Duodenal mucosa (tissue), 2 donors: ENCODE results near the gene MAGI2.

Experiments
- H3K27ac ChIP-seq: one replicate; pipeline ENCODE4 v1.7.0; 2013; ENCODE audit warnings: low read depth, low read length
- H3K27me3 ChIP-seq, 2 donors: one replicate each; pipeline ENCODE4 v1.7.0; 2013; ENCODE audit warnings: low read length in 2 of 2, control low read depth in 1 of 2; ENCODE audit not compliant: insufficient read depth in 2 of 2, control insufficient read depth in 1 of 2
- H3K36me3 ChIP-seq, 2 donors: one replicate each; pipeline ENCODE4 v1.7.0; 2013; ENCODE audit warnings: low read length in 2 of 2, control low read depth in 1 of 2; ENCODE audit not compliant: insufficient read depth in 2 of 2, control insufficient read depth in 1 of 2
- H3K4me1 ChIP-seq, 2 donors: one replicate each; pipeline ENCODE4 v1.7.0; 2013; ENCODE audit warnings: low read length in 2 of 2, control low read depth in 1 of 2; ENCODE audit not compliant: insufficient read depth in 2 of 2, control insufficient read depth in 1 of 2
- H3K4me3 ChIP-seq, 2 donors: one replicate each; pipeline ENCODE4 v1.7.0; 2013; ENCODE audit warnings: low read length in 2 of 2, low read depth in 1 of 2
- H3K9ac ChIP-seq, 2 donors: one replicate each; pipeline ENCODE4 v1.7.0; 2013; ENCODE audit warnings: low read length in 2 of 2, low read depth in 1 of 2
- H3K9me3 ChIP-seq, 2 donors: one replicate each; pipeline ENCODE4 v1.7.0; 2013; ENCODE audit warnings: low read length in 2 of 2, control low read depth in 1 of 2; ENCODE audit not compliant: control insufficient read depth in 1 of 2

The MAGI2 gene

GRCh38 chr7:78845155-78845554, 608.3 kb downstream of the MAGI2 start:
- H3K27ac ChIP-seq: no peak overlapping the region
- no peaks in the 10 kb centered on the region for H3K9me3 ChIP-seq
- no peak overlapping the region for H3K4me3 ChIP-seq
- no peak overlapping the region for H3K9ac ChIP-seq
- H3K27me3 ChIP-seq: no peaks in the 10 kb centered on the region
- H3K4me1 ChIP-seq: no peaks in the 10 kb centered on the region
- H3K36me3 ChIP-seq: no peaks in the 10 kb centered on the region

GRCh38 chr7:78842068-78842467, 611.4 kb downstream of the MAGI2 start:
- no peak overlapping the region for H3K4me3 ChIP-seq

GRCh38 chr7:78835897-78836296, 617.6 kb downstream of the MAGI2 start:
- Histone ChIP-seq H3K4me3 (no peak overlapping the region), H3K27me3 (no peaks in the 10 kb centered on the region), H3K36me3 (no peaks in the 10 kb centered on the region), H3K9me3 (no peaks in the 10 kb centered on the region), H3K4me1 (no peaks in the 10 kb centered on the region), H3K27ac (no peak overlapping the region), H3K9ac (no peak overlapping the region)

More at GRCh38 chr7:78842068-78842467, 611.4 kb downstream of the MAGI2 start:
- Histone ChIP-seq H3K4me1 (no peaks in the 10 kb centered on the region), H3K27me3 (no peaks in the 10 kb centered on the region), H3K9me3 (no peaks in the 10 kb centered on the region), H3K27ac (no peak overlapping the region), H3K9ac (no peak overlapping the region), H3K36me3 (no peaks in the 10 kb centered on the region)

DNA sequence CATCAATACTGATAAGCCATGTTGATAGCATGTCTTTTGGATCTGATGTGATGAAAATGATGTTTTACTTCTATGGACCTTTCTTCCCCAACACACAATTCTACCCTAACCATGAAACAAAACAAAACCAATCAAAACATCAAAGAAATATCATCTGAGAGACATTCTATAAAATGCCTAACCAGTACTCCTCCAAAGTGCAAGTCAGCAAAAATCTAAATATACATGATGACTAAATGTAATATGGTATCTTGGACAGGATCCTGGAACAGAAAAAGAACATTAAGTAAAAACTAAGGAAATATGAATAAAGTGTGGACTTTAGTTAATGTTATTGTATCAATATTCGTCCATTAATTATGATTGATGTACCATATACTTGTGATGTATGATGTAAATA, 625.1 kb downstream of the MAGI2 start:
- H3K9ac ChIP-seq: no peak overlapping the region
- no peaks in the 10 kb centered on the region for H3K9me3 ChIP-seq
- H3K4me3 ChIP-seq: no peak overlapping the region
- H3K27ac ChIP-seq: no peak overlapping the region
- H3K36me3 ChIP-seq: no peaks in the 10 kb centered on the region
- no peaks in the 10 kb centered on the region for H3K4me1 ChIP-seq
- H3K27me3 ChIP-seq: no peaks in the 10 kb centered on the region

DNA sequence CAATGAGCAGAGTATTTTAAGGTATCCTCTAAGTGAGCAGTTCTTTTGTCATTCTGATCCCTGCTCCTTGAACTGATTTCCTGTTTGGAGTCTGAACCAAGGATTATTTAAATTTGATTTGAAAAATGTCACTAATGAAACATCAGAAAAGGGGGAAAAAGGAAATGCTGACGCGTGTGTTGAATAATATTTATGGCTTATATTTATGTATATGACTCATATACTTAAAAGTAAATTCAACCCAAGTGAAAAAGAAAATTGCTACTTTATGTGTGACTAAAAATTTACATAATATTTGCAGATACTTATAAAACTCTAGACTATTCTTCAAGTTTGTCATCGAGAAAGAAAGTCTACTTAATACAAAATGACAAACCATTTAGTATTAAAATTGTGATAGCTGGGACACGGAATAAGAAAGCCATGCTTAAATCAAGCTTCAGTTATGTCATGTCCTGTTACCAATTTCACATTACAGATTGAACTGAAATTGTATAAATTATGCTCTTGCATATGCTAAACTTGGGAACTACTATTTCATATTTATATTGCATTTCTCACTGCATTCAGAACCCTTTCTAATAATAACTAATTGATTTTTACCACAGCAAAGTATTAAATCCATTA, 649.9 kb downstream of the MAGI2 start:
- Histone ChIP-seq H3K4me3 (no peak overlapping the region), H3K9me3 (no peaks in the 10 kb centered on the region), H3K9ac (no peak overlapping the region), H3K27ac (no peak overlapping the region), H3K36me3 (no peaks in the 10 kb centered on the region), H3K4me1 (no peaks in the 10 kb centered on the region), H3K27me3 (no peaks in the 10 kb centered on the region)

- Histone ChIP-seq H3K9ac (no peak overlapping the region), H3K27me3 (no peaks in the 10 kb centered on the region), H3K36me3 (no peaks in the 10 kb centered on the region), H3K9me3 (no peaks in the 10 kb centered on the region), H3K27ac (no peak overlapping the region), H3K4me3 (no peak overlapping the region), H3K4me1 (no peaks in the 10 kb centered on the region)
Observed at GRCh38 chr7:78794101-78794500, 659.4 kb downstream of the MAGI2 start.

DNA sequence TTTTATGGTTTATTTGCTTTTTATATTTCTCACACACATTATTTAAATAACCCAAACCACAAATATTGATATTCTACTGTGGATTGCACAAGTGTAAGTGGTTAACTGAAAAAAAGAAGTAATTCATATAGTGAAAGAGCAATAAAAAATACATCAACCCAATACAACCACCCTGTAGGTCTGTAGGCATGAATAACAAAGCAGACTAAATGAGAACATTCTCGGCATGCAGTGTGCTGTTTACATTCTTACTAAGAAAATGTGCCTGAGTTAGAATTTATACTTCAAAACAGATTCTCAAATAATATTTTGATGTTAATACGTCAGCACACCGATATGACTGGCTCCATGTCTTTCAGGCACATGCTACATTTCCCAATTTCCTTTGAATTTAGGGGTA, 660.8 kb downstream of the MAGI2 start:
- H3K36me3 ChIP-seq: no peaks in the 10 kb centered on the region
- no peak overlapping the region for H3K27ac ChIP-seq
- H3K27me3 ChIP-seq: no peaks in the 10 kb centered on the region
- H3K9me3 ChIP-seq: no peaks in the 10 kb centered on the region
- H3K9ac ChIP-seq: no peak overlapping the region
- H3K4me1 ChIP-seq: no peaks in the 10 kb centered on the region
- no peak overlapping the region for H3K4me3 ChIP-seq

DNA sequence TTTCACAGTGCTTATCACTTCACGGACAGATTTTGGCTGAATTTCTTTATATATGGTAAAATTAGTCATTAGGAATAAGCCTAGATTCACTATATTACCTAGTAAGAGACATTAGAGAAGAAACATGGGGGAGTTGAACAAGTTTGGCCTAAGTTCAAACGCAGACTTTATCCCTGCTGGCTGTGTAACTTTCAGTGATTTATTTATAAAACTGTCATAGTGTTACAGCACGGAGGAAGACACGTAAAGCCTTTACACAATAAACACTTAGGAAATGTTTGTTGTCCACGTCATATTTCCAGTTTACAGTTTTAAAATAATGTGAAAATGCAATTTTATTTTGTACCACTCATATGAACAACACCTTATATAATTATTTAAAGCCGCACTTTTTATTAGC, 661.5 kb downstream of the MAGI2 start:
- no peak overlapping the region for H3K9ac ChIP-seq
- H3K36me3 ChIP-seq: no peaks in the 10 kb centered on the region
- H3K4me3 ChIP-seq: no peak overlapping the region
- H3K9me3 ChIP-seq: no peaks in the 10 kb centered on the region
- H3K27ac ChIP-seq: no peak overlapping the region
- H3K27me3 ChIP-seq: no peaks in the 10 kb centered on the region
- H3K4me1 ChIP-seq: no peaks in the 10 kb centered on the region

DNA sequence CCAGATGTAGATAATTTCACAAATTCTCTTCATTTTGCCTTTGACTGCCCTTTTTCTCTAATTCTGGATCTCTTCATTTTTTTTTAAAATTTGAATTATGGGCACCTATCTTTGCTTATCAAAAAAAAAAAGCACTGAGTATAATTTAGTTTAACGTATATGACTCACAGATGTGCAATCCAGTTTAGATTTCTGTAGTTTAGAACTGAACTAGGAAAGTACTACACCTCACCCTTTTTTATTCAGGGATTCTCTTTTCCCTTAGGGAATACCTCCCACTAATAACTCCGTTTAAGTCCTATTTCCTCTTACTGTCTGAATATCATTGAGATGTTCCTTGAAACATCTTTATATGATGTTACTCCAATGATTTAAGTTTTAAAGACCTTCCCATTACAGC, 665.0 kb downstream of the MAGI2 start:
- Histone ChIP-seq H3K27ac (no peak overlapping the region), H3K4me3 (no peak overlapping the region), H3K9ac (no peak overlapping the region), H3K4me1 (no peaks in the 10 kb centered on the region), H3K36me3 (no peaks in the 10 kb centered on the region), H3K9me3 (no peaks in the 10 kb centered on the region), H3K27me3 (no peaks in the 10 kb centered on the region)

DNA sequence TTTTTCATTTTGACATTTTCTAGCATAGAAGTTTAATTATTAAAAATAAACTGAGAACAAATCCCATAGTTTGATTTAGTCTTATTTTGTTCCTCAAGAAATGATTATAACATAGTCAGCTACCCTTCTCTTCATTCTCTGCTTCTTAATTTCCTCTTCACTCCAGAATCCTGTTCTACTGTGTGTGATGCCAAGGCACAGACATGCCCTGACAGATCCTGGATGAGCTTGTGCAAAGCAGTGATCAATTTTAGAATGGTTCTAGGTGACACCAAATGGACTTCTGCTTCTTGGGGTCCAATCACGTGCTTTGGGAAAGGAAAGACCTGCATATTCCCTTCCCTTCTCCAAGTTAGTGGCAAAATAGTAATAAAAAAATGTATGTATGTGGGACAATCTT, 665.6 kb downstream of the MAGI2 start:
- no peaks in the 10 kb centered on the region for H3K4me1 ChIP-seq
- H3K27me3 ChIP-seq: no peaks in the 10 kb centered on the region
- no peak overlapping the region for H3K4me3 ChIP-seq

DNA sequence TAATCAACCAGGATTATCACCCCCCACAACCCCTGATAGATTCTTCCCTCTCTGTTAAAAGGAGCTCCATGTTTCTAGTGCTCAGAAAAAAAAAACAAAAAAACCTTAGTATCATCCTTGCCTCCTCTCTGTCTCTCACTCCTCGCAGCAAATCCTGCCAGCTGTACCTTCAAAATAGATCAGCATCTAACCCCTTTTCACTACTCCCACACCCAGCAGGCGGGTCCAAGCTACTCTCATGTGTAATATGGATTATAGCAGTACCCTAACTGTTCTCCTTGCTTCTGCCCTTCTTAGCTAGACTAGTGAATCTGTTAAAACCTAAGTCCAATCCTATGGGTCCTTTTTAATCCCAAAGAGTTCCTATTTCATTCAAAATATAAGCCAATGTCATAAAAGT, 667.4 kb downstream of the MAGI2 start:
- Histone ChIP-seq H3K9ac (no peak overlapping the region), H3K27me3 (no peaks in the 10 kb centered on the region), H3K4me3 (no peak overlapping the region), H3K27ac (no peak overlapping the region), H3K9me3 (no peaks in the 10 kb centered on the region), H3K36me3 (no peaks in the 10 kb centered on the region), H3K4me1 (no peaks in the 10 kb centered on the region)

More for the DNA sequence above, 665.6 kb downstream of the MAGI2 start:
- Histone ChIP-seq H3K27ac (no peak overlapping the region), H3K9me3 (no peaks in the 10 kb centered on the region), H3K9ac (no peak overlapping the region), H3K36me3 (no peaks in the 10 kb centered on the region)
